IPS-11a (cell line): ENCODE data around the gene SZT2.
"Not testable (repeated sequence)": the region's sequence is repeated elsewhere in the genome, so short reads cannot be mapped to it uniquely, and the experiment has no call there.

Source experiments
- H3K4me3 ChIP-seq: one replicate; pipeline ENCODE4 v1.5.1; 2013; ENCODE audit warnings: low read depth, low read length, control low read depth

The SZT2 gene

GRCh38 chr1:43452789-43453441 is 63.2 kb downstream of the SZT2 start:
- H3K4me3 ChIP-seq, result peak overlapping the region; percentile 13

GRCh38 chr1:43453442-43454269 is 64.0 kb downstream of the SZT2 start, which contains the start of gene HYI:
TSS of gene HYI (minus strand) at chr1:43453931. CDS start at chr1:43453793, 138 bp downstream.
- H3K4me3 ChIP-seq, result peak within 1 kb of the TSS; percentile 44

- peak overlapping the region; percentile 44 for H3K4me3 ChIP-seq
These were observed 64.7 kb downstream of the SZT2 start for GRCh38 chr1:43454270-43455011.

GRCh38 chr1:43455213-43455889 is 65.7 kb downstream of the SZT2 start:
- H3K4me3 ChIP-seq, result no peak overlapping the region

GRCh38 chr1:43458379-43458778 is 68.7 kb downstream of the SZT2 start:
- not testable (repeated sequence) for H3K4me3 ChIP-seq

DNA sequence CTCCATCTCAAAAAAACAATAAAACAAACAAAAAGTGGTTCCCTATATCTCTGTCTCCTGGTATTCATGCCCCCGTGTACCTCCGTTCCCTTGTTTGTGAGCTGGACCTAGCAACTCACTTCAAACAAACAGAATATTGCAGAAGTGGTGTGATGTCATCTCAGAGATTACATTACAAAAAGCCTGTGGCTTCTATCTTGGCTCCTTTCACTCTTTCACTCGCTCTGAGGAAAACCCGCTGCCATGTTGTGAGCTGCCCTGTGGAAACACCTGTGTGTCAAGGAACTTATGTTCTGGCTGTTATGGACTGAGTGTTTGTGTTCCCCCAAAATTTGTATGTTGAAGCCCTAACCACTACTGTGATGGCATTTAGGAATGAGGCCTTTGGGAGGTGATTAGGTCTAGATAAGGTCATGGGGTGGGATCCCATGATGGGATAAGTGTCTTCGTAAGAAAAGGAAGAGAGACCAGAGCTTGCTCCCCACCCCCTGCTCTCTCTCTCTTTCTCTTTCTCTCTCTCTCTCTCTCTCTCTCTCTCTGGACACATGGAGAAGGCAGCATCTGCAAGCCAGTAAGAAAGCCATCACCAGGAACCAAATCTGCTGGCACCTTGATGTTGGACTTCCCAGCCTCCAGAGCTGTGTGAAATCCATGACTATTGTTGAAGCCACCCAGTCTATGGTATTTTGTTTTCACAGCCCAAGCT is 71.4 kb downstream of the SZT2 start:
- H3K4me3 ChIP-seq, result no peak overlapping the region

- H3K4me3 ChIP-seq, result no peak overlapping the region
These were observed 73.8 kb downstream of the SZT2 start for GRCh38 chr1:43463479-43463878.

- H3K4me3 ChIP-seq, result no peak overlapping the region
These were observed 75.2 kb downstream of the SZT2 start for GRCh38 chr1:43464681-43465504.

DNA sequence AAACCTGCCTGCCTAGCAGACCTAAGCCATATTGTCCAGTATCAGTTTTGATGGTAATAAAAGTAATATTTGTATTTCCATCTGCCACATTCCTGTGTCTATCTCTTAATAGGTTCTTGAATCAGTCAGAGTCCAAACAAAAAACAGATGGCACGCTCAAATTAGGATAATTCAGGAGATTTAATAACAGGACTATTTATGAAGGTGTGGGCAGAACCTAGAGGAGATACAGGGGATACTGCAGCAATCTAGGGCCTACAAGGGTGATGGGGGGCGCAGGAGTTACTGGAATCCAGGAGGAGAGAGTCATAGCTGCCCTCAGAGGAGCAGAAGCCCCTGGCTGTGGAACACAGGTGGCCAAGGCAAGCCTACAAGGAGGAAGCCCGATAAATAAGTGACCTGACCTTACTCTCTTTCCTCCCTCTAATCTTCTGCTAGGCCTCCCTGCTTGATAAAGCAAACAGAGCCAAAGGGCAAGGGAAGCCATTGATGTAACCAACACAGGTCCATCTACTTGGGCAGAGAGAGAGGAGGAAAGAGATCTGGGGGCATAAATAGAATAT is 75.9 kb downstream of the SZT2 start:
- no peak overlapping the region for H3K4me3 ChIP-seq

- no peak overlapping the region for H3K4me3 ChIP-seq
These were observed 76.7 kb downstream of the SZT2 start for GRCh38 chr1:43466403-43466802.

DNA sequence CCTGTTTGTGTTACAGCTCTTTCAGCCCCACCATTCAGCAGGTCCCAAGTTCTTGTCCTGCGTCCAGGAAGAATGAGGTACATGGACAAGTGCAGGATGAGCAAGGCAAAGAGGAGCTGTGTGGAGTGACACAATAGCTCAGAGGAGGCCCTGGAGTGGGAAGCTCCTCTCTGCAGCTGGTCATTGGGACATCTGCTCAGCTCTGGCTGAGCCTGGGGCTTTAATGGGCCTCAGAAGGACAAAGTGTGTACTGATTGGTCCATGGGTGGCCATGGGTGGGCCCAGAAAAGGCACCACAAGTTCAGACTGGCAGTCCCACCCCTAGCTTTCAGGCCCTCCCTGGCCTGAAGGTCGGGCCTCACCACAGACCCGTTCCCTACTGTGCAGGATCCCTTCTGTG is 78.7 kb downstream of the SZT2 start:
- H3K4me3 ChIP-seq, result no peak overlapping the region

GRCh38 chr1:43469932-43470331 is 80.2 kb downstream of the SZT2 start:
- no peak overlapping the region for H3K4me3 ChIP-seq

GRCh38 chr1:43472087-43472462 is 82.4 kb downstream of the SZT2 start:
- H3K4me3 ChIP-seq, result no peak overlapping the region

- not testable (repeated sequence) for H3K4me3 ChIP-seq
These were observed 82.9 kb downstream of the SZT2 start for GRCh38 chr1:43472463-43473151.

GRCh38 chr1:43473463-43473862 is 83.8 kb downstream of the SZT2 start:
- no peak overlapping the region for H3K4me3 ChIP-seq

DNA sequence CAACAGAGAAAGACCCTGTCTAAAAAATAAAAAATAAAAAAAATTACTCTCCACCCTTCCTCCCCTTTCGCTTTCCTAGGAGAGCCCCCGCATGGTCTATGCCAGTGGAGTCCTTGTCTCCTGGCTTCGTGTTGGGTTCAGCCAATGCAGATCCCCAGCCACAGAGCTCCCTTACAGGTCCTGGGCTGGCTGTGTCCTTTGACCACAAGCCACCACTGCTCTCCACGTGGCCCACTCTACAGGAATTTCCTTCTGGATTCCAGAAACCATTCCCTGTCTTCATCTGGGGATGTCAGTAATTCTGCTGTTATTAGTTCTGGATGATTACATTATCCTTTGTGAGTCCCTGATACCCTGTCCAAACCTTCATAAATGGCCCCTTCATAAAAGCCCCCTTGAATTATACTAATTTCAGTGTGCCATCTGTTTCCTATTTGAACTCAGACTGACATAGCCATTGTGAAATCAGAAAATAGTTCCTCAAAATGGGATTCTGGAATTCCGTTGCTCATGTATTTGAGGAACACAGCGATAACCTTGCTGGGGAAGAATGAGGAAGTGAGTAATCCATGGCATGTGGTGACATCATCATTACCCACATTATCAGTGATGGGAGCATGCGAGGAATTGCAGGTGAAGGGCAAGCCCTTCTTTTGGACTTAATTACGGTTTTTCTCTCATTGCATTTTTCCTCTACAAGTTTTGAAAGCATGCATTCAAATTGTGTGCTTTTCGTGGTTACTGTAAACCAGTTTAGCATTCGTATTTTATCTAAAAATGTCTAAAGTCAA is 86.1 kb downstream of the SZT2 start:
- H3K4me3 ChIP-seq, result not testable (repeated sequence)

GRCh38 chr1:43477716-43478115 is 88.0 kb downstream of the SZT2 start:
- H3K4me3 ChIP-seq, result no peak overlapping the region

- no peak overlapping the region for H3K4me3 ChIP-seq
These were observed 89.7 kb downstream of the SZT2 start for GRCh38 chr1:43479414-43479813.
